ENCODE measurements around the gene MAP3K10. TPM values are rescaled to one million over a fixed set of nuclear protein-coding genes. Genes with fewer than 3 reads are reported as not detected.

The MAP3K10 gene
- total RNA-seq, 1 experiment from 2014 or later: 11.2 TPM

DNA sequence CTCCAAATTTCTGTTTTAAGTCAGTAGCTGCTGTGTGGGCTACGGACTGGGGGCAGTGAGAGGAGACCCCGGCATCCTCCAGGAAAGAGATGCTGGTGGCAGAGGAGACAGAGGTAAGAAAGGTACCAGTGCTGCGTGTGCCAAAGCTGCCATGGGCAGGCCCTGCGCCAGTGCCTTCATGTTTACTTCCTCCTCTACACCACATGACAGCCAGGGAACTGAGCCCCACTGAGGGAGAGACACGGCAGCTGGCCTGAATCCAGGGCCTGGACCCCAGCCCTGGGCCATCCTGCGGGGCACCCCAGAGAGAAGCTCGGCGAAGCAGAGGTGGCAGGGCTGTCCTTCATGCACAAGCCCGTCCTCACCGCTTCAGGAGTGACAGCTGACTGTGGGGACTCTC, 58.0 kb downstream of the MAP3K10 start:
- Histone ChIP-seq H3K4me3 (ENCODE audit: low read length) (no peak overlapping the region), H4K20me1 (ENCODE audit: low read length) (no peaks in the 10 kb centered on the region), H3K36me3 (ENCODE audit: low read depth, low read length) (no peaks in the 10 kb centered on the region; the same call in 1 of the 2 replicates), H3F3A (ENCODE audit: low read length, unreplicated experiment) (no peaks in the 10 kb centered on the region), H3K4me2 (ENCODE audit: low read length) (no peak overlapping the region), H3K27ac (ENCODE audit: low read length) (no peak overlapping the region), H3K9me3 (ENCODE audit: low read length) (no peaks in the 10 kb centered on the region), H3K79me2 (ENCODE audit: low read length) (no peaks in the 10 kb centered on the region), H3K9me2 (replicated peaks; ENCODE audit: low read length) (no peaks in the 10 kb centered on the region), H3K9ac (ENCODE audit: low read length) (no peak overlapping the region), H2AFZ (ENCODE audit: low read length) (no peak overlapping the region), H3K27me3 (ENCODE audit: low read length) (no peaks in the 10 kb centered on the region), H3K4me1 (ENCODE audit: insufficient read depth, low read length) (no peaks in the 10 kb centered on the region)
- no peak for ATAC-seq
- intact Hi-C loops (cut with micrococcal nuclease): no loop called here
- POLR2A ChIA-PET (ENCODE audit: unreplicated experiment): no interaction called here
- DNase-seq: no peak
- CTCF ChIA-PET: no interaction called here
- BruUV-seq (replicated peaks): no TSS peak
- TF ChIP-seq, protein P1, sequence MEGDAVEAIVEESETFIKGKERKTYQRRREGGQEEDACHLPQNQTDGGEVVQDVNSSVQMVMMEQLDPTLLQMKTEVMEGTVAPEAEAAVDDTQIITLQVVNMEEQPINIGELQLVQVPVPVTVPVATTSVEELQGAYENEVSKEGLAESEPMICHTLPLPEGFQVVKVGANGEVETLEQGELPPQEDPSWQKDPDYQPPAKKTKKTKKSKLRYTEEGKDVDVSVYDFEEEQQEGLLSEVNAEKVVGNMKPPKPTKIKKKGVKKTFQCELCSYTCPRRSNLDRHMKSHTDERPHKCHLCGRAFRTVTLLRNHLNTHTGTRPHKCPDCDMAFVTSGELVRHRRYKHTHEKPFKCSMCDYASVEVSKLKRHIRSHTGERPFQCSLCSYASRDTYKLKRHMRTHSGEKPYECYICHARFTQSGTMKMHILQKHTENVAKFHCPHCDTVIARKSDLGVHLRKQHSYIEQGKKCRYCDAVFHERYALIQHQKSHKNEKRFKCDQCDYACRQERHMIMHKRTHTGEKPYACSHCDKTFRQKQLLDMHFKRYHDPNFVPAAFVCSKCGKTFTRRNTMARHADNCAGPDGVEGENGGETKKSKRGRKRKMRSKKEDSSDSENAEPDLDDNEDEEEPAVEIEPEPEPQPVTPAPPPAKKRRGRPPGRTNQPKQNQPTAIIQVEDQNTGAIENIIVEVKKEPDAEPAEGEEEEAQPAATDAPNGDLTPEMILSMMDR (conservative IDR thresholded peaks at IDR 0.05; ENCODE audit: low read depth, low read length): no peak
- no peak for TF ChIP-seq EZH2 (IDR thresholded peaks at IDR 0.05; ENCODE audit: low read length, unreplicated experiment)
- no peak for TF ChIP-seq EZH2phosphoT487 (IDR thresholded peaks at IDR 0.05; ENCODE audit: borderline replicate concordance, low read length)

DNA sequence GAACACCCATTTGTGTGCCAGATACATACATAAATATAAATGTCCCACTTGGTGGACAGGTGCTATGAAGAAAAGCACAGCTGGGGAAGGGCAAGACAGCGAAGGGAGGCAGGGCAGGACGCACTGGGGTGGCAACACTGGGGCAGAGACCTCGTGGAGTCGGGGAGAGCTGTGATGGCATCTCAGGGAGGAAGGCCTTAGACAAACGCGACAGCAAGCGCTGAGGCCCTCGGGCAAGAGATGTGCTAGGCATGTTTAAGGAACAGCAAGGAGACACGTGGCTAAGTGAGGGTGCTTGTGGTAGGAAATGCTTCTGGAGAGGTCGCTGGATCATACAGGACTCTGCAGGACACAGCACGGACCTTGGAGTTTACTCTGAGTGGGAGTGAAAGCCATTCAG, 58.6 kb downstream of the MAP3K10 start:
- Histone ChIP-seq H4K20me1 (ENCODE audit: low read length) (no peaks in the 10 kb centered on the region), H3K36me3 (ENCODE audit: low read depth, low read length) (no peaks in the 10 kb centered on the region; the same call in 1 of the 2 replicates), H3K4me3 (ENCODE audit: low read length) (no peak overlapping the region), H3K9ac (ENCODE audit: low read length) (no peak overlapping the region), H3K79me2 (ENCODE audit: low read length) (no peaks in the 10 kb centered on the region), H2AFZ (ENCODE audit: low read length) (no peak overlapping the region), H3F3A (ENCODE audit: low read length, unreplicated experiment) (no peaks in the 10 kb centered on the region), H3K4me2 (ENCODE audit: low read length) (no peak overlapping the region), H3K9me2 (replicated peaks; ENCODE audit: low read length) (no peaks in the 10 kb centered on the region), H3K9me3 (ENCODE audit: low read length) (no peaks in the 10 kb centered on the region), H3K27ac (ENCODE audit: low read length) (no peak overlapping the region), H3K27me3 (ENCODE audit: low read length) (no peaks in the 10 kb centered on the region), H3K4me1 (ENCODE audit: insufficient read depth, low read length) (no peaks in the 10 kb centered on the region)
- no peak for ATAC-seq
- BruUV-seq (replicated peaks): no TSS peak
- no peak for DNase-seq
- ChIA-PET CTCF (no interaction called here), POLR2A (ENCODE audit: unreplicated experiment) (no interaction called here)
- no peak for TF ChIP-seq EZH2 (IDR thresholded peaks at IDR 0.05; ENCODE audit: low read length, unreplicated experiment)
- TF ChIP-seq, protein P1 (conservative IDR thresholded peaks at IDR 0.05; ENCODE audit: low read depth, low read length): no peak
- TF ChIP-seq EZH2phosphoT487 (IDR thresholded peaks at IDR 0.05; ENCODE audit: borderline replicate concordance, low read length): no peak
- intact Hi-C loops (cut with micrococcal nuclease): no loop called here

DNA sequence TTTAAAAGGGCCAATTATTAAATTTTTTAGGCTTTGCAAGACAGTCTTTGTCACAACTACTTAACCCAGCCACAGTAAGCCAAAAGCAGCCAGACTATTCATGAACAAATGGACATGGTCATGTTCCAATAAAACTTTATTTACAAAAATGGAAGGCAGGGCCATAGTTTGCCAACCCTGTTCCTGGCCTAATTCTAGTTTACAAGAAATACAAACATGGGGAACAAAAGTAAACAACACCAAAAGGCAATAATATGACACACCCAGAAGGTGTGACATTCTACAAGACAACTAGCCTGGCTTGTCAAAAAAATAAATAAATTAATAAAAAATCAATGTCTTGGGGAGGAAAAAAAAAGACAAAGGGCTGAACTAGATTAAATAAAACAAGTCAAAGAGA, 60.0 kb downstream of the MAP3K10 start:
- Histone ChIP-seq H3K9ac (ENCODE audit: low read length) (no peak overlapping the region), H3K27me3 (ENCODE audit: low read length) (no peaks in the 10 kb centered on the region), H3F3A (ENCODE audit: low read length, unreplicated experiment) (no peaks in the 10 kb centered on the region), H3K36me3 (ENCODE audit: low read depth, low read length) (no peaks in the 10 kb centered on the region; the same call in 1 of the 2 replicates), H3K27ac (ENCODE audit: low read length) (no peak overlapping the region), H3K79me2 (ENCODE audit: low read length) (no peaks in the 10 kb centered on the region), H3K4me2 (ENCODE audit: low read length) (no peak overlapping the region), H3K4me1 (ENCODE audit: insufficient read depth, low read length) (no peaks in the 10 kb centered on the region), H3K9me2 (replicated peaks; ENCODE audit: low read length) (no peaks in the 10 kb centered on the region), H3K4me3 (ENCODE audit: low read length) (no peak overlapping the region), H2AFZ (ENCODE audit: low read length) (no peak overlapping the region), H3K9me3 (ENCODE audit: low read length) (no peaks in the 10 kb centered on the region), H4K20me1 (ENCODE audit: low read length) (no peaks in the 10 kb centered on the region)
- intact Hi-C loops (cut with micrococcal nuclease): no loop called here
- ChIA-PET CTCF (no interaction called here), POLR2A (ENCODE audit: unreplicated experiment) (no interaction called here)
- no TSS peak for BruUV-seq (replicated peaks)
- no peak for DNase-seq
- no peak for ATAC-seq
- no peak for TF ChIP-seq EZH2 (IDR thresholded peaks at IDR 0.05; ENCODE audit: low read length, unreplicated experiment)
- TF ChIP-seq, protein P1 (conservative IDR thresholded peaks at IDR 0.05; ENCODE audit: low read depth, low read length): no peak
- TF ChIP-seq EZH2phosphoT487 (IDR thresholded peaks at IDR 0.05; ENCODE audit: borderline replicate concordance, low read length): no peak
